ENCODE data around the gene GRID2.
"Not testable (repeated sequence)": the region's sequence is repeated elsewhere in the genome, so short reads cannot be mapped to it uniquely, and the experiment has no call there.

The GRID2 gene

GRCh38 chr4:92334716-92335350 lies 31.1 kb downstream of the GRID2 start:
- TF ChIP-seq GATA1 (IDR thresholded peaks at IDR 0.05; ENCODE audit: low read depth, low read length), result no peak
- TF ChIP-seq POLR2A (IDR thresholded peaks at IDR 0.05; ENCODE audit: low read length), result no peak
- no peak for DNase-seq

DNA sequence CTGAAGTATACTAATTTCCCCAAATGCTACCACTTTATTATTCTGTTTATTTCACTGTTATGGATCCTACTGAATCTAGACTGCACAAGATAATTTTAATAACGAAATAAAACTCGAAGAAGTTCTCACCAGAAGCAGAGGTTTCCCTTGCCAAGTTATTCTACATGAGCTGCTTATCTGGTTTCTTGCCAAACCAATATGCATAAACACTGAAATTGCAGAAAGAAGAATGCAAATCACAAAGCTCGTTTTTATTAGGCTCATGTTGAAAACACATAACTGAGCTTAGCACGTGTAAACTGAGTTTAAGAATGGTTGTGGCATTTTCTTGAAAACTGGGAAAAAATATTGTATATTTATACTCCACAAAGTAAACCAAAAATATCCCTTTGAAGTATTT lies 35.9 kb downstream of the GRID2 start:
- no peak for DNase-seq
- no peak for TF ChIP-seq GATA1 (IDR thresholded peaks at IDR 0.05; ENCODE audit: low read depth, low read length)

DNA sequence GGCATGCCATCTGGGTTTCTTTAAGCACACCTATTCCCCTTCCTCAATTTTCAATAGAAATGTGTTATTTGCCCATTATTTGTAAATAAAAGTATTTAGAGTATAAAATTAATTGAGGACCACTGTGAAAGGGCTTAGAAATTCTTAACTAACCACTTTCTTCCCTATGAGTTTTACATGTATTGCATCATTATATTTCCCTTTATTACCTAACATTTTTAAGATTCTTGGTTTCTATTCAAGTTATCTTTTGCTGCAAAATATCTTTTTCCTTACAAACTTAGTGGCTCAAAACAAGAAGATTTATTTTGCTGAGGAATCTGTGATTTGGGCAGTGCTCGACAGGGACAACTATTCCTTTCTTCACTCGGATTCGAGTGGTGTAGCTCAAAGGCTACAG lies 40.5 kb downstream of the GRID2 start:
- no peak for DNase-seq
- TF ChIP-seq GATA1 (IDR thresholded peaks at IDR 0.05; ENCODE audit: low read depth, low read length) (no peak), POLR2A (IDR thresholded peaks at IDR 0.05; ENCODE audit: low read length) (no peak)

DNA sequence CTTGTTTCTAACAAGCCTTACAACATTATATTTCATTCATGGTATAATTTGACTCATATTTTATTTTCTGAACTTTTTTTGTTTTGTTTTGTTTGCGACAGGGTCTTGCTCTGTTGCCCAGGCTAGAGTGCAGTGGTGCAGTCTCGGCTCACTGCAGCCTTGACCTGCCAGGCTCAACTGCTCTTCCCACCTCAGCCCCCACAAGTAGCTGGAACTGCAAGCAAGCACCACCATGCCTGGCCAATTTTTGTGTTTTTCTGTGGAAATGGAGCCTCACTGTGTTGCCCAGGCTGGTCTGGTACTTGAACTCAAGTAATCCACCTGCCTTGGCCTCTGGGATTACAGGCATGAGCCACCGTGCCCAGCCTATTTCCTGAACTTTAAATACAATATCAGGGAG lies 42.5 kb downstream of the GRID2 start:
- no peak for DNase-seq

GRCh38 chr4:92357966-92358365 lies 54.2 kb downstream of the GRID2 start:
- TF ChIP-seq GATA1 (IDR thresholded peaks at IDR 0.05; ENCODE audit: low read depth, low read length) (no peak), POLR2A (IDR thresholded peaks at IDR 0.05; ENCODE audit: low read length) (no peak)
- DNase-seq, result no peak

More for the DNA sequence above, 42.5 kb downstream of the GRID2 start:
- no peak for TF ChIP-seq GATA1 (IDR thresholded peaks at IDR 0.05; ENCODE audit: low read depth, low read length)
- TF ChIP-seq POLR2A (IDR thresholded peaks at IDR 0.05; ENCODE audit: low read length), result no peak

- no peak for TF ChIP-seq GATA1 (IDR thresholded peaks at IDR 0.05; ENCODE audit: low read depth, low read length)
- no peak for TF ChIP-seq POLR2A (IDR thresholded peaks at IDR 0.05; ENCODE audit: low read length)
- DNase-seq, result no peak
Observed at GRCh38 chr4:92359491-92359890, 55.7 kb downstream of the GRID2 start.

DNA sequence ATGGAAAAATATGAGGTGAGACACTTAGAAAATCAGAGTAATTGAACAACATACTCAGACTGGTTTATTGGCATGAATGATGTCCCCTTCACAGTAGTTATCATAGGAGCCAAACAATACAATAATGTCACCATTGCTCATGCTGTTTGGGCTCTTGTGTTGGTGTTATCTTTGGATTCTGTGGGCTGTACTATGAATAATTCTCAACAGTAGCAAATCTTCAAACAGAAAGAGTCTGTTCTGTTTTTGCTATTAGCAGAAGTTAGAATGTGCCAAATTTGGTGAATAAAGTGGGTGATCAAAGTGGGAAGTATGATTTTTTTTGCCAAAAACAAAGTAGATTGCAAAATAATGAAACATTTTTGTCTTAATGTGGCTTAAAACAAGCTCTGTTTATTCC lies 58.3 kb downstream of the GRID2 start:
- no peak for DNase-seq
- TF ChIP-seq GATA1 (IDR thresholded peaks at IDR 0.05; ENCODE audit: low read depth, low read length) (no peak), POLR2A (IDR thresholded peaks at IDR 0.05; ENCODE audit: low read length) (no peak)

DNA sequence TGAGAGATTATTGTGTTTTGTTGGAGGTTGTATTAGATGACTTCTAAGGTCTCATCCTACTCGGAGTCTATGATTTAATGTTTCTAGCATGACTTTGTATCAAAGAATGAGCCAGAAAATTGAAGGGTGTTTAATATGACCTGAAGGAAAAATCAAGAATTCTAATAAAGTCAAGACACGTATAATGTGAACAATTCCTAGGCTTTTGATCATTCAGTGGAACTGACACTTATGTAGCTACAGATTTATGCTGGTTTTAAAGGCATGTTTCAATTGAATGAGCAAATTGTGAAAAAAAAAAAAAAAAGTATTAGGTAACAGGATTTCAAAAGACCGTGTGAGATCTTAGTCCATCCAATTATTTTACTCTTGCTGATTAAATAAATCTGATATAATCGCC lies 64.9 kb downstream of the GRID2 start:
- no peak for TF ChIP-seq POLR2A (IDR thresholded peaks at IDR 0.05; ENCODE audit: low read length)
- no peak for TF ChIP-seq GATA1 (IDR thresholded peaks at IDR 0.05; ENCODE audit: low read depth, low read length)
- DNase-seq, result no peak

- no peak for TF ChIP-seq GATA1 (IDR thresholded peaks at IDR 0.05; ENCODE audit: low read depth, low read length)
- no peak for TF ChIP-seq POLR2A (IDR thresholded peaks at IDR 0.05; ENCODE audit: low read length)
- DNase-seq, result no peak
Observed at GRCh38 chr4:92381616-92382015, 77.8 kb downstream of the GRID2 start.

- no peak for DNase-seq
- TF ChIP-seq GATA1 (IDR thresholded peaks at IDR 0.05; ENCODE audit: low read depth, low read length) (no peak), POLR2A (IDR thresholded peaks at IDR 0.05; ENCODE audit: low read length) (no peak)
Observed at GRCh38 chr4:92382128-92382527, 78.4 kb downstream of the GRID2 start.

- peak; percentile 16 to 43 for DNase-seq
- no peak for TF ChIP-seq POLR2A (IDR thresholded peaks at IDR 0.05; ENCODE audit: low read length)
- TF ChIP-seq GATA1 (IDR thresholded peaks at IDR 0.05; ENCODE audit: low read depth, low read length), result no peak
Observed at GRCh38 chr4:92387459-92388069, 83.8 kb downstream of the GRID2 start.

DNA sequence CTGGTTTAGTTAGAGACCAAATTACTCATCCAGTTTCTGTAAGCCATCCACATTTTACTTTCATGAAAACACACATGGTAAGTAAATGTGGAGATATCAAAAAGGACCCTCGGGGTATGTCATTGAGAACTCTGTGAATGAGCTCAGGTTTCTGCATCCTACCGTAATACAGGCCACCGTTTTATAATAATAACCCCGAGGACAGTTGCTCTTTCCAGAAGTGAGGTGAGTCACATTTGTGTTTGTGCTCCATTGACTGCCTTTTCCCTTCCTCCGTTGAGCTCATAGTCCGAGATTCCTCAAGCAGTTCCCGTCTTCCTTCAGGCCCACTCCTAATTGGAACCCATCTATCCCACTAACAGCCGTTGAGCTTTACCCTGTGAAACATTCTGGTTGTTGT lies 95.3 kb downstream of the GRID2 start:
- TF ChIP-seq GATA1 (IDR thresholded peaks at IDR 0.05; ENCODE audit: low read depth, low read length), result no peak
- TF ChIP-seq POLR2A (IDR thresholded peaks at IDR 0.05; ENCODE audit: low read length), result no peak
- DNase-seq, result no peak

- DNase-seq, result not testable (repeated sequence)
Observed at GRCh38 chr4:92403525-92403924, 99.8 kb downstream of the GRID2 start.

- TF ChIP-seq GATA1 (IDR thresholded peaks at IDR 0.05; ENCODE audit: low read depth, low read length) (no peak), POLR2A (IDR thresholded peaks at IDR 0.05; ENCODE audit: low read length) (no peak)
- no peak for DNase-seq
Observed at GRCh38 chr4:92406488-92406887, 102.7 kb downstream of the GRID2 start.

DNA sequence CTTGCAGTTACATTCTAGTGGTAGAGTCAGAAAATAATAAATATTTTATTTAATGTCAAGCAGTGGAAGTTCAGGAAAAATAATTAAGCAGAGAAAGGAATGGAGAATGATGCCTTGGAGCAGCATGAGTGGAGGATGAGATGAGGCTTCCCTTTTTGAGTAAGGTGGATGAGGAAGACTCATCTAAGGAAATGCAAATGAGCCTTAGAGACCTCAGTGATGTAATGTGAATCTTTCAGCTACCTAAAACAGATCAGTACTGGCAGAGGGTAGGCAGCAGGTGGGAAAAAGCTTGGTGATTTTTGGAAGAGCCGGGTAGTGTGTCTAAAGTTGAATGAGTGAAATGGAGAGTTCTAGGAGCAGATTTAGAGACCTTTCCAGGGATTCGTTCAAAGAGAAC lies 118.2 kb downstream of the GRID2 start:
- DNase-seq, result no peak
- TF ChIP-seq POLR2A (IDR thresholded peaks at IDR 0.05; ENCODE audit: low read length) (no peak), GATA1 (IDR thresholded peaks at IDR 0.05; ENCODE audit: low read depth, low read length) (no peak)

All from erythroblast (primary cell).